Stomach (tissue), 9 donors: ENCODE data around the gene POU3F1. TPM values are rescaled to one million over a fixed set of nuclear protein-coding genes. Genes with fewer than 3 reads are reported as not detected.

Experiments used
- DNase-seq, 2 donors: peaks; one replicate each; pipeline versions ENCODE4 v3.0.0 to v3.0.0-alpha.2; 2013 to 2019
- H3K27ac ChIP-seq, 5 donors: fragments of 200-600 bp in 4 of 5; sonication (generic) in 4 of 5; one replicate each; pipeline ENCODE4 v1.5.1; 2013 to 2019; ENCODE audit warnings: mild to moderate bottlenecking in 1 of 5, moderate library complexity in 1 of 5
- H3K27me3 ChIP-seq, 3 donors: fragments of 200-600 bp; sonication (generic); one replicate each; pipeline ENCODE4 v1.5.1; 2017 to 2019; ENCODE audit warnings: mixed run types in 1 of 3
- H3K36me3 ChIP-seq, 4 donors: fragments of 200-600 bp; sonication (generic); 1 replicate in 3 of 4; 2 replicates in 1 of 4; pipeline ENCODE4 v1.5.1; 2016 to 2019
- H3K4me1 ChIP-seq, 4 donors: fragments of 200-600 bp; sonication (generic); one replicate each; pipeline ENCODE4 v1.5.1; 2016 to 2019
- H3K4me3 ChIP-seq, 4 donors: fragments of 200-600 bp; sonication (generic) in 3 of 4; one replicate each; pipeline ENCODE4 v1.5.1; 2016 to 2019; ENCODE audit warnings: mild to moderate bottlenecking in 1 of 4
- H3K9me3 ChIP-seq, 4 donors: fragments of 200-600 bp; sonication (generic); one replicate each; pipeline ENCODE4 v1.5.1; 2016 to 2019
- CTCF ChIP-seq, 7 experiments: fragments of 450-650 bp in 4 of 7; fragments of 200-600 bp in 3 of 7; sonication (generic) in 3 of 7; IDR thresholded peaks; one replicate each; pipeline ENCODE4 v1.5.1; 2016 to 2019; ENCODE audit warnings: antibody characterized with exemption in 7 of 7, control low read depth in 2 of 7, mild to moderate bottlenecking in 1 of 7
- EP300 ChIP-seq: sonication (generic); formaldehyde crosslinking; IDR thresholded peaks from one replicate; pipeline ENCODE4 v1.6.1; 2017; ENCODE audit warnings: antibody characterized with exemption
- POLR2A ChIP-seq, 4 donors: fragments of 450-650 bp; IDR thresholded peaks; one replicate each; pipeline ENCODE4 v1.6.1; 2016; ENCODE audit warnings: antibody characterized with exemption in 4 of 4, control low read depth in 2 of 4, mild to moderate bottlenecking in 1 of 4, moderate library complexity in 1 of 4
- POLR2AphosphoS5 ChIP-seq, 3 donors: sonication (generic); formaldehyde crosslinking; IDR thresholded peaks; one replicate each; pipeline ENCODE4 v1.6.1; 2016; ENCODE audit warnings: antibody characterized with exemption in 3 of 3
- whole genome bisulfite sequencing, 5 donors: extraction: QIAGEN DNeasy Blood & Tissue Kit in 3 of 5; methylation state at CpG; one replicate each; pipeline versions ENCODE4 v1.1.5 to v1.1.7; 2013 to 2018; 5-methylcytosine and 5-hydroxymethylcytosine counted together
- intact Hi-C: fragments of 100-400 bp; cut with DNase I; formaldehyde crosslinking; loops from one replicate; pipeline ENCODE4 v1.15.1; 2023; ENCODE audit warnings: low total_unique reads
- polyA plus RNA-seq, 3 donors: library from polyadenylated mRNA; stranded (reverse); fragments of 200-250 nt; gene quantifications; one replicate each; pipeline ENCODE4 v1.2.3, GENCODE V29; 2013
- total RNA-seq, 5 donors: library from RNA; depleted of rRNA; stranded (reverse); fragments of >200 nt; gene quantifications; one replicate each; pipeline versions ENCODE4 v1.1.0 to v1.2.3, GENCODE V29; 2014 to 2016
- donor health status: healthy with polysubstance abuse.
- donor health status: Bipolar disorder and iron deficiency.
- donor health status: healthy.

The POU3F1 gene
- total and polyA plus RNA-seq, 8 donors: 0.20 TPM; not detected in 7

GRCh38 chr1:38028671-38029070, 17.9 kb downstream of the POU3F1 start:
- no peak for TF ChIP-seq CTCF (IDR thresholded peaks at IDR 0.05)
- TF ChIP-seq POLR2A (IDR thresholded peaks at IDR 0.05): no peak
- TF ChIP-seq EP300: no peak
- TF ChIP-seq POLR2AphosphoS5 (IDR thresholded peaks at IDR 0.05): no peak
- intact Hi-C loops: loop anchor here (10.0 kb wide), 1 partner anchor 806 kb away; no protein-coding TSS in a partner anchor
- H3K4me1 ChIP-seq: peaks cover 21 to 32% (median 28%) of the 10 kb centered on the region in 4 donors
- 32 to 67% (median 58%) methylated on average over 2 of the region's 2 CpGs for WGBS, 5 donors
- H3K36me3 ChIP-seq: peaks cover 23 to 31% (median 31%) of the 10 kb centered on the region in 4 donors
- no peaks in the 10 kb centered on the region for H3K9me3 ChIP-seq
- H3K4me3 ChIP-seq: no peak overlapping the region
- no peak overlapping the region for H3K27ac ChIP-seq
- no peaks in the 10 kb centered on the region for H3K27me3 ChIP-seq
- no peak for DNase-seq

GRCh38 chr1:38028105-38028591, 18.4 kb downstream of the POU3F1 start:
- 56 to 68% (median 62%) methylated on average over 3 of the region's 3 CpGs for WGBS, 5 donors
- no peaks in the 10 kb centered on the region for H3K27me3 ChIP-seq
- peaks cover 29 to 37% (median 36%) of the 10 kb centered on the region in 4 donors for H3K36me3 ChIP-seq
- intact Hi-C loops: loop anchor here (10.0 kb wide), 1 partner anchor 807 kb away; no protein-coding TSS in a partner anchor
- no peak overlapping the region for H3K4me3 ChIP-seq
- TF ChIP-seq CTCF (IDR thresholded peaks at IDR 0.05) (no peak), POLR2A (IDR thresholded peaks at IDR 0.05) (no peak), POLR2AphosphoS5 (IDR thresholded peaks at IDR 0.05) (no peak), EP300 (no peak)
- no peaks in the 10 kb centered on the region for H3K9me3 ChIP-seq
- H3K4me1 ChIP-seq: peaks cover 21 to 32% (median 28%) of the 10 kb centered on the region in 4 donors
- DNase-seq: no peak
- H3K27ac ChIP-seq: no peak overlapping the region

GRCh38 chr1:38027201-38028104, 19.1 kb downstream of the POU3F1 start:
- DNase-seq: no peak
- H3K9me3 ChIP-seq: no peaks in the 10 kb centered on the region
- peaks cover 21 to 32% (median 28%) of the 10 kb centered on the region in 4 donors for H3K4me1 ChIP-seq
- intact Hi-C loops: loop anchor here (10.0 kb wide), 1 partner anchor 807 kb away; no protein-coding TSS in a partner anchor
- TF ChIP-seq EP300 (no peak), POLR2AphosphoS5 (IDR thresholded peaks at IDR 0.05) (no peak), POLR2A (IDR thresholded peaks at IDR 0.05) (no peak), CTCF (IDR thresholded peaks at IDR 0.05) (no peak)
- peaks cover 36 to 44% (median 43%) of the 10 kb centered on the region in 4 donors for H3K36me3 ChIP-seq
- no peaks in the 10 kb centered on the region for H3K27me3 ChIP-seq
- WGBS, 5 donors: 78 to 83% (median 78%) methylated on average over 19 of the region's 19 CpGs
- no peak overlapping the region for H3K27ac ChIP-seq
- no peak overlapping the region for H3K4me3 ChIP-seq

GRCh38 chr1:38026592-38027200, 19.9 kb downstream of the POU3F1 start:
- Histone ChIP-seq H3K4me1 (peaks cover 21 to 32% (median 28%) of the 10 kb centered on the region in 4 donors), H3K27me3 (no peaks in the 10 kb centered on the region), H3K9me3 (no peaks in the 10 kb centered on the region), H3K4me3 (no peak overlapping the region), H3K36me3 (peaks cover 43 to 51% (median 51%) of the 10 kb centered on the region in 4 donors), H3K27ac (no peak overlapping the region)
- peak in 4 of 7 experiments; percentile 18 to 51 (median 49) for TF ChIP-seq CTCF (IDR thresholded peaks at IDR 0.05)
- TF ChIP-seq POLR2AphosphoS5 (IDR thresholded peaks at IDR 0.05): no peak
- peak; percentile 55 to 85 for DNase-seq
- WGBS, 5 donors: 73 to 84% (median 80%) methylated on average over 8 of the region's 8 CpGs
- intact Hi-C loops: loop anchor here (10.0 kb wide), 1 partner anchor 808 kb away; no protein-coding TSS in a partner anchor
